Esophagus squamous epithelium (tissue), 5 donors: ENCODE data around the gene OPHN1. TPM values are rescaled to one million over a fixed set of nuclear protein-coding genes. Genes with fewer than 3 reads are reported as not detected.

Source experiments
- DNase-seq: peaks from one replicate; lab custom pipeline; 2025; lab: John Stamatoyannopoulos, UW
- H3K27ac ChIP-seq, 4 donors: fragments of 200-600 bp; sonication (generic); one replicate each; pipeline ENCODE4 v1.5.1; 2016 to 2019; ENCODE audit warnings: mild to moderate bottlenecking in 1 of 4
- H3K27me3 ChIP-seq, 4 donors: fragments of 200-600 bp; sonication (generic); 1 replicate in 3 of 4; 2 replicates in 1 of 4; pipeline versions ENCODE4 v1.5.1 to v1.6.0; 2017 to 2021; ENCODE audit warnings: antibody characterized with exemption in 1 of 4
- H3K36me3 ChIP-seq, 3 donors: fragments of 200-600 bp; sonication (generic); one replicate each; pipeline ENCODE4 v1.5.1; 2016 to 2019
- H3K4me1 ChIP-seq, 3 donors: fragments of 200-600 bp; sonication (generic); one replicate each; pipeline ENCODE4 v1.5.1; 2017 to 2019
- H3K4me3 ChIP-seq, 4 donors: fragments of 200-600 bp; sonication (generic); 1 replicate in 3 of 4; 2 replicates in 1 of 4; pipeline ENCODE4 v1.5.1; 2016 to 2019; ENCODE audit warnings: mild to moderate bottlenecking in 2 of 4, moderate library complexity in 1 of 4
- H3K9me3 ChIP-seq, 3 donors: fragments of 200-600 bp; sonication (generic); one replicate each; pipeline ENCODE4 v1.5.1; 2016 to 2019
- POLR2A ChIP-seq, 4 donors: fragments of 450-650 bp; IDR thresholded peaks; one replicate each; pipeline ENCODE4 v1.6.1; 2017; ENCODE audit warnings: antibody characterized with exemption in 4 of 4, mild to moderate bottlenecking in 4 of 4, moderate library complexity in 3 of 4
- WGBS, 2 donors: methylation state at CpG; one replicate each; pipeline ENCODE4 v1.1.5; 2018; 5-methylcytosine and 5-hydroxymethylcytosine counted together
- intact Hi-C: fragments of 100-400 bp; cut with DNase I; formaldehyde crosslinking; loops from one replicate; pipeline ENCODE4 v1.15.0; 2022
- total RNA-seq, 4 donors: library from RNA; depleted of rRNA; stranded (reverse); fragments of >200 nt; gene quantifications; one replicate each; pipeline ENCODE4 v1.1.0, GENCODE V29; 2016
- TF ChIP-seq, protein P1 (sequence below), 6 experiments: fragments of 450-650 bp in 4 of 6; fragments of 200-600 bp in 2 of 6; sonication (generic) in 2 of 6; IDR thresholded peaks; one replicate each; pipeline ENCODE4 v1.5.1; 2016 to 2019; ENCODE audit warnings: antibody characterized with exemption in 6 of 6, mild to moderate bottlenecking in 4 of 6, moderate library complexity in 4 of 6
- donor health status: DM: yes; HTN: yes; CAD: no.

Gene OPHN1
- total RNA-seq, 4 donors from 2014 or later = 2.6 to 6.5 (median 4.4) TPM

DNA sequence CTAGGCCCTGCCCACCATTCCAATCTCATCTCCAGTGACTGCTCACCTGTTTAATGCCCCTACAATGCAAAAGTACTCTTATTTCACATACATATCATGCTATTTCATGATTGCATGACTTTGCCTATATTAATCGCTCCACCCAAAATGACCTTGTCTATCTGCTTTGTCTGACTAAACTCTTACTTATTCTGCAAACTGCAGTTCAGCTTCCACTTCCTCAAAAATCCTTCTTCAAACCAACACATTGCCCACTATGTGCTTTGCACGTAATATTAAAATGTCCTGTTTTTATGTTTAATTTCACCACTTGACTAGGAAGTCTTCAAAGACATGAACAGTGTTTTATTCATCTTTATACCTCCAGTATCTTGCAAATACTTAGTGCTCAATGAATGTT lies 229.6 kb downstream of the OPHN1 start:
- WGBS, 2 donors = 84 to 94% methylated on average over 2 of the region's 2 CpGs
- intact Hi-C loops = no loop called here
- DNase-seq = no peak
- Histone ChIP-seq H3K4me1 (no peaks in the 10 kb centered on the region), H3K27me3 (no peaks in the 10 kb centered on the region), H3K9me3 (no peaks in the 10 kb centered on the region), H3K27ac (no peak overlapping the region), H3K36me3 (no peaks in the 10 kb centered on the region), H3K4me3 (no peak overlapping the region)
- TF ChIP-seq POLR2A (IDR thresholded peaks at IDR 0.05) = no peak
- TF ChIP-seq, protein P1, sequence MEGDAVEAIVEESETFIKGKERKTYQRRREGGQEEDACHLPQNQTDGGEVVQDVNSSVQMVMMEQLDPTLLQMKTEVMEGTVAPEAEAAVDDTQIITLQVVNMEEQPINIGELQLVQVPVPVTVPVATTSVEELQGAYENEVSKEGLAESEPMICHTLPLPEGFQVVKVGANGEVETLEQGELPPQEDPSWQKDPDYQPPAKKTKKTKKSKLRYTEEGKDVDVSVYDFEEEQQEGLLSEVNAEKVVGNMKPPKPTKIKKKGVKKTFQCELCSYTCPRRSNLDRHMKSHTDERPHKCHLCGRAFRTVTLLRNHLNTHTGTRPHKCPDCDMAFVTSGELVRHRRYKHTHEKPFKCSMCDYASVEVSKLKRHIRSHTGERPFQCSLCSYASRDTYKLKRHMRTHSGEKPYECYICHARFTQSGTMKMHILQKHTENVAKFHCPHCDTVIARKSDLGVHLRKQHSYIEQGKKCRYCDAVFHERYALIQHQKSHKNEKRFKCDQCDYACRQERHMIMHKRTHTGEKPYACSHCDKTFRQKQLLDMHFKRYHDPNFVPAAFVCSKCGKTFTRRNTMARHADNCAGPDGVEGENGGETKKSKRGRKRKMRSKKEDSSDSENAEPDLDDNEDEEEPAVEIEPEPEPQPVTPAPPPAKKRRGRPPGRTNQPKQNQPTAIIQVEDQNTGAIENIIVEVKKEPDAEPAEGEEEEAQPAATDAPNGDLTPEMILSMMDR (IDR thresholded peaks at IDR 0.05) = no peak

DNA sequence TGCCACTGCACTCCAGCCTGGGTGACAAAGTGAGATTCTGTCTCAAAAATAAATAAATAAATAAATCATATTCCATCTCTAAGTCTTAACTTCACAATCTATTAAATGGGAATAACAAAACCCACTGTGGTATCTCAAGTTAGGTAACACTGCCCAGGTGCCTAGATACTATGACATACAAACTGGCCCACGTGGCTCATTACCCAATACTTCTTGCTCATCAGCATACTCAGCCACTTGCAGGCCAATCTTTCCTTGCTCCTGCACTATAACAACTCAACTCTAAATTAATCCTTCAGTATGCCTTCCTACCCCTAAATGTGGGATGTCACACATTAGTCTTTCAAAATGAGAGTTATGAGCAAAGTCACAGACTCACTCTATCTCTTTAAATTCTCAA lies 230.1 kb downstream of the OPHN1 start:
- Histone ChIP-seq H3K4me1 (no peaks in the 10 kb centered on the region), H3K9me3 (no peaks in the 10 kb centered on the region), H3K4me3 (no peak overlapping the region), H3K36me3 (no peaks in the 10 kb centered on the region), H3K27me3 (no peaks in the 10 kb centered on the region), H3K27ac (no peak overlapping the region)
- intact Hi-C loops = no loop called here
- WGBS, 2 donors = 57 to 64% methylated on average over 1 of the region's 1 CpG
- TF ChIP-seq, protein P1 (IDR thresholded peaks at IDR 0.05) = no peak
- TF ChIP-seq POLR2A (IDR thresholded peaks at IDR 0.05) = no peak
- no peak for DNase-seq

- Histone ChIP-seq H3K27ac (no peak overlapping the region), H3K4me1 (no peaks in the 10 kb centered on the region), H3K36me3 (peaks cover 0 to 11% (median 0%) of the 10 kb centered on the region in 3 donors), H3K27me3 (no peaks in the 10 kb centered on the region), H3K4me3 (no peak overlapping the region), H3K9me3 (no peaks in the 10 kb centered on the region)
- intact Hi-C loops = no loop called here
- DNase-seq = no peak
- no peak for TF ChIP-seq POLR2A (IDR thresholded peaks at IDR 0.05)
- TF ChIP-seq, protein P1 (IDR thresholded peaks at IDR 0.05) = no peak
- 73 to 95% methylated on average over 3 to 4 of the region's 4 CpGs for WGBS, 2 donors
Observed at GRCh38 chrX:68199062-68199848, 234.0 kb downstream of the OPHN1 start.

GRCh38 chrX:68196939-68197791 lies 236.1 kb downstream of the OPHN1 start:
- H3K27me3 ChIP-seq = no peaks in the 10 kb centered on the region
- DNase-seq = no peak
- H3K27ac ChIP-seq = no peak overlapping the region
- H3K9me3 ChIP-seq = no peaks in the 10 kb centered on the region
- no peak overlapping the region for H3K4me3 ChIP-seq
- H3K36me3 ChIP-seq = peaks cover 0 to 11% (median 0%) of the 10 kb centered on the region in 3 donors
- WGBS, 2 donors = 39 to 41% methylated on average over 4 to 5 of the region's 5 CpGs
- TF ChIP-seq, protein P1 (IDR thresholded peaks at IDR 0.05) = peak; percentile 40 to 71 (median 64)
- no peak for TF ChIP-seq POLR2A (IDR thresholded peaks at IDR 0.05)
- no peaks in the 10 kb centered on the region for H3K4me1 ChIP-seq
- intact Hi-C loops = no loop called here

DNA sequence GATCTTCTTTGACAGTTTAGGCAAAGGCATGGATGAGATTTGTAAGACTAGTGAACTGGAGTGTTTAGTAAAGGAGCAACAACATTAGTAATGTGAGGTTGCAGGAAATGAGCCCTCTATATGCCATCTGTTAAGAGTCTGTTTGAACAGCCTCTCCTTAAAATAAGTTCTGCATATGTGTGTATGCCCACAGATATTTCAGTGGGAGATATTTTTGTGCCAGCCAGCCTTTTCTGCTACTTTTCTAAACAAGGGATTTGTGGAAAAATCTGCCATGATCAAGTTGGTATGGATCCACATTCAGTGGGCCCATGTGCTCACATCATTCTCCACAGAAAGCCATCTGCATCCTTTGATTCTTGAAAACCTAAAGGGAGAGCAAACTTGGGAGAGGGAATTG lies 237.7 kb downstream of the OPHN1 start:
- TF ChIP-seq, protein P1 (IDR thresholded peaks at IDR 0.05) = no peak
- no peak for TF ChIP-seq POLR2A (IDR thresholded peaks at IDR 0.05)
- Histone ChIP-seq H3K27ac (no peak overlapping the region), H3K4me1 (no peaks in the 10 kb centered on the region), H3K9me3 (no peaks in the 10 kb centered on the region), H3K36me3 (peaks cover 0 to 11% (median 0%) of the 10 kb centered on the region in 3 donors), H3K27me3 (no peaks in the 10 kb centered on the region), H3K4me3 (no peak overlapping the region)
- DNase-seq = no peak
- intact Hi-C loops = no loop called here
